HG03064 (cell line): ENCODE measurements around the gene PSEN1.

Source experiments
- ATAC-seq: cut with Tn5 transposase; IDR thresholded peaks from one replicate; pipeline ENCODE4 v1.9.1; 2021; ENCODE audit warnings: low read depth; ENCODE audit not compliant: unreplicated experiment

Gene PSEN1

DNA sequence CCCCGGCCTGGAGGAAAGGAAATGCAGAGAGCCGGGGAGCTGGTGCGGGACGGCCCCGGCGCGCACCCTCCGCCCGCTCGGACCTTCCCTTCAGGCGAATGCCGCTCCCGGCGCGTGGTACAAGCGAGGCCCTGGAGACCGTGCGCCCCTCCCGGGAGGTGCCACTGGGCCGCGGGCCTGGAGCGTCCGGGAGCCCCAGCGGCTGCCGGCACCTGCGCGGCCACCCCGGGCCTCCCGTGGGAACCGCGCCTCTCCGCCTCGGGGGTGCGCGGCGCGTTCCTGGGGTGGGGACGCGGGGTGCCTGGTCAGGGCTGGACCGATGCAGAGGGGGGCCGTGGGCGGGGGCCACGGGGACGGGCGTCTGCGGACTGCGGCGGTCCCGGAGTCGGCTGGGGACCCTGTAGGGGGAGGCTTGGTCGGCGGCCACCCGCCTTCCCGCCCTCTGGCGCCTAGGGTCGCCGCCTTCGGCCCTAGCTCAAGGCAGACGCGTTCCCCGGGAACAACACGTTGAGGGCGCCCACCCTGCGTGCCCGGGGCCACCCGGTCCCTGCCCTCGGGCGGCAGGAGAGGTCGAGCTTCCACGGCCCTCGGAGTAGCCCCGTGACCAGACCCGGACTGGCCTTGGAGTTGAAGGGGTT is 101.6 kb downstream of the PSEN1 start:
- no peak for ATAC-seq

GRCh38 chr14:73238424-73238852 is 102.1 kb downstream of the PSEN1 start:
- ATAC-seq, result no peak

- ATAC-seq, result no peak
These were observed 102.6 kb downstream of the PSEN1 start for GRCh38 chr14:73238941-73239340.

DNA sequence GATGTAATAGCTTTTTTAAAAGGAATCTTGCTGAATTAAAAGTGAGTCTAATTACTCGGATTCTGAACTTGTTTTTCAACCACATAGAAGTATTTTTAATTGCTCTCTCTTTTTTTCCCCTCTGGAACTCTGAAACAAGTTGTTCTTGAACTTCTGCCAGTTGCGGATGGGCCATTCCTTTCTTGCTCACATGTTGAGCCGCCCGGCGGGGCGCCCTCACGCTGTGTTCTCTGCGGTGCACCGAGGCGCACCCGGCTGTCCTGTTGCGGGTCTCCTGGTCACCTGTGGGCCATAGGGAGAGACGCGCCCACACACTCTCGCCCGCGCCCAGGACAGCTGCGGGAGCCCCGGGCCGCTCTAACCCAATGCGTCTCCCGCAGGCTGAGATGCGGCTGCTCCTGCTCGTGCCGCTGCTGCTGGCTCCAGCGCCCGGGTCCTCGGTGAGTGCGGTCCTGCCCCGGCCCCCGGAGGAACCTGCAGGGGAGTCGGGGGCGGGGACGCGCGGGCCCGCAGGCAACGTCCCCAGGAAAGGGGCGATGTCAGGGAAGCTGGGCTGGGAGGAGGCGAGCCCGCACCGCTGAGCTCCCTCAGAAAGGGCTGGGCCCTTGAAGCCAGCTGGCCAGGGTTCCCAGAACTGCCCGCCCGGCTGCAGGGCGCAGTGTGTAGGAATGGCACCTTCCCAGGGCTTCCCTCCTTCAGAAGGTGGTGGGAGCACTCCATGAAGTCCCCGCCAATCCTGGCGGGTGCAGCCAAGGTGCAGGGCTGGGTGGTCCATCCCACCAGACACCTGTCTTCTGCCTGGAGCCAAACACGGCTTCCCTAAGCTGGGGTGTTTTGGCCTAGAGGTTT is 103.3 kb downstream of the PSEN1 start:
- ATAC-seq, result no peak

- no peak for ATAC-seq
These were observed 104.6 kb downstream of the PSEN1 start for GRCh38 chr14:73240816-73241480.

- no peak for ATAC-seq
These were observed 105.3 kb downstream of the PSEN1 start for GRCh38 chr14:73241481-73242165.

GRCh38 chr14:73242357-73242901 is 106.1 kb downstream of the PSEN1 start:
- no peak for ATAC-seq

- no peak for ATAC-seq
These were observed 107.0 kb downstream of the PSEN1 start for GRCh38 chr14:73243341-73243740.

DNA sequence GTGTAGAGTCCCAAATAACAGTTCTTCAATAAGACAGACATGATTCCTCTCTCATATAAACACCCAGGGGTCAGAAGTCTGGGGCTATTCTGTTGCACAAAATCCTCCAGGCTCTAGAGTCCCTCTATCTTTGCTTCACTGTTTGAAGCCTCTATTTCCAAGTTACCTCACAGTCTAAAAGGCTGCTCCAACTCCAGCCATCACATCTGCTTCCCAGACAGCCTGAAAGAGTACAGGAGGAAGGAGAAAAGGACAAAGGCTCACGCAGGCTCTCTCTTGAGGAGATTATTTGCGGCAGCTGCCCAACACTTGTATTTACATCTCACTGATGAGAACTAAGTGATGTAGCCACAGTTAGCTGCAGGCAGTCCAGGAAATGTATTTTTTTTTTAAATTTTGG is 107.4 kb downstream of the PSEN1 start:
- no peak for ATAC-seq

DNA sequence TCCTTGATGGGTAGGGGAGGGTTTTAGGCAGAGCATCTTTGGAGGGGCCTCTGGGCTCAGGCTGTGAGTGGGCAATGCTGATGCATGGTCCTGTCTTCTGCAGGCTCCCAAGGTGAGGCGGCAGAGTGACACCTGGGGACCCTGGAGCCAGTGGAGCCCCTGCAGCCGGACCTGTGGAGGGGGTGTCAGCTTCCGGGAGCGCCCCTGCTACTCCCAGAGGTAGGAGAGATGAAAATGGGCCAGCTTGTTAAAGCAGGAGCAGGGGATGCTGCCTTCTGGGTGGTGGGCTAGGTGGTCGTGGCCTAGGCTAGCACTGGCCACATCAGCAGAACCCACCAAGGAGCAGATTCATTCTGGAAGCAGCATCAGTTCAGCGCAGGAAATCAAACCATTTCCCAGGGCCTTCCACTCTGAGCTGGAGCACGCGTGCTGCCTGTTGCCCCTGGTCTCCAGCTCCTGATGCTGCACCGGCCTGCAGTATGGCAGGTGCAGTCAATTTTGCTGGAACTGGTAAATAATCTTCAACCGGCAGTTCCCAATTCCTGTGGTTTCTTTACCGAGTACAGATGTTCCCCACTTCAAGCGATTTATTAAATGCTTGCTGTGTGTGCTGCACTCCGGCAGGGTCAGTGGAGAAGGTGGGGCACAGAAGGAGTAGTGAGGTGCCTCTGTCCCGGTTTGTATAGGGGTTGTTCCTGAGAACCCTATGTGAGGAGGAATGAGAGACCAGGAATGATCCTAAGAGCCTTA is 108.4 kb downstream of the PSEN1 start:
- ATAC-seq, result no peak

DNA sequence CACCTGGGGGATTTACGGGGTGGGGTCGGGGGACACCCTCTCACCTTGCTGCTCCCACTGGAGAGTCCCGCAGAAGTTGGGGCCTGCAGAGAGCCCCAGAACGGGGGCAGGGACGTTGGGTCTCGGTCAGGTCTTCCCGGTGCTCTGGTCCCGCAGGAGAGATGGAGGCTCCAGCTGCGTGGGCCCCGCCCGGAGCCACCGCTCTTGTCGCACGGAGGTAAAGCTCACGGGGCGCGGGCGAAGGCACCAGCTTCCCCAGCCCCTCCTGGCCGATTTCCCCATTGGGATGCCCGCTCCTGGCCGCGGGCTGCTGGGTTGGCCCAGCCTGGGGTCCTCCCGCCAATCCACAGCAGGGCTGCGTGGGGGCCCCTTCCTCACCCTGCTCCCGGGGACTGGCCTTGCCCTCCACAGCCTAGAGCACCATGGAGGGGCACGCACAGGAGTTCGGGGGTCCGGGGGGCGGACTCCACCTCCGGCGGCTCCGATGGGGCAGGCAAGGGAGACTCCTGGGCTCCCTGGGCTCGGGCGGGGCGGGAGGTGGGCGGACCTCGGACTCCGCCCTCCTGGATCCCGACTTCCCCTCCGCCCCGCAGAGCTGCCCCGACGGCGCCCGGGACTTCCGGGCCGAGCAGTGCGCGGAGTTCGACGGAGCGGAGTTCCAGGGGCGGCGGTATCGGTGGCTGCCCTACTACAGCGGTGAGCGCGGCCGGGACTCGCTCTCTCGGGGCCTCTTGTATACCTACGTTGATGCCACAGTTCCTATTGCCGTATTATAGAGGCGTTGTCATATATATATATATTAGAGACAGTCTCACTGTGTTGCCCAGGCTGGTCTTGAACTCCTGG is 109.4 kb downstream of the PSEN1 start:
- peak; percentile 46 for ATAC-seq

- no peak for ATAC-seq
These were observed 110.3 kb downstream of the PSEN1 start for GRCh38 chr14:73246387-73247150.

GRCh38 chr14:73248108-73248868 is 112.0 kb downstream of the PSEN1 start:
- no peak for ATAC-seq

DNA sequence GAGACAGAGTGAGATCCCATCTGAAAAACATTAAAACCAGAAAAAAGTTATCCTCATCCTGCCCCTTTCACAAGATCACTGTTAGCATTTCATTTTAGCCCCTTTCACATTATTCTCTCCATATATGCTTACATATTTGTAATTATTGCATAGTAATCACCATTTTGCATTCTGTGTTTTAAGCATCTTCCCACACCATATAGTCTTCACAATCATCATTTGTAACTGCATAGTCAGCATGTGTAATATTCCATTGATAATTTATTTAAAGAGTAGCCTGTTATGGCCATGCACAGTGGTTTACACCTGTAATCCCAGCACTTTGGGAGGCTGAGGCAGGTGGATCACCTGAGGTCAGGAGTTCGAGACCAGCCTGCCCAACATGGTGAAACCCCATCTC is 112.8 kb downstream of the PSEN1 start:
- ATAC-seq, result no peak

- ATAC-seq, result no peak
These were observed 113.4 kb downstream of the PSEN1 start for GRCh38 chr14:73249564-73250316.

DNA sequence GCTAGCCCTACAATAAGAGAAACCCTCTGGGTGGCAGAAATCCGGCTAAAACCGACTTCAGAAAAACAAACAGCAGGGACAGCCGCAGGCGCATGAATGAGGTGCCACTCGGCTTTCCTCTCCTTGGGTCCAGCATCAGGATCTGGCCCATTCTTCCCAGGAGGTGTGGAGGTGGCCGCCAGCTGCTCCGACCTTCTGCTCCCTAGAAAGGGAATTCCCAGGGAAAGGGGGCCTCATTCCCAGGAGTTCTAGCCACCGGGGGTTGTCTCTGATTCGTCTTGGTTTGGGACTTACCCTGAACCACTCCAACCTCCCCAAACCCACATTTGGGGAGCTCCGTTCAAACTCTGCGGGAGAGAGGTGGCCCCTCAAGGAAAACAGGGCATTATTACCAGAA is 114.0 kb downstream of the PSEN1 start:
- ATAC-seq, result no peak
